Measurements from ENCODE around the gene ASIC2. TPM values are rescaled to one million over a fixed set of nuclear protein-coding genes. Genes with fewer than 3 reads are reported as not detected.

ASIC2 gene
- total RNA-seq, 4 donors from 2014 or later = 0.48 TPM; not detected in 3

DNA sequence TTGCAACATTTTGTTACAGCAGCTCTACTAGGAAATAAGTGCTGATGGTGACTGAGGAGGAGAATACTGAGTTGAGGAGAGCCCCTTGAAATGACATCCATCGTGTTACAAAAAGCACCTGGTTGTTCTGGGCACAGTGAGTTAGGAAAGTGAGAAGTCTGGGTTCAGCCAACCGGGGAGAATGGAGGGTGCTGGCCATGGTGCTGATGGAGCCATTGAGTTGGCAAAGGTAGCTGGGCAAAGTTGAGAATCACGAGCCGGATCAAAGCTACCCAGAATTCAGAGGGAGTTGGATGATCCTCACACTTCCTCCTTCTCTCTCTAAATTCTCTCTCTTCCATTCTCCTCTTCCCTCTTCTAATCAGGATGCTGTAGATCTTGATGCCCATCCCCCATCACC is 35.0 kb upstream of the ASIC2 start:
- TF ChIP-seq CTCF (IDR thresholded peaks at IDR 0.05) = no peak
- DNase-seq (ENCODE audit: low spot score) (no peak), ATAC-seq (ENCODE audit: low FRiP score) (no peak)

- DNase-seq (ENCODE audit: low spot score) = no peak
- TF ChIP-seq CTCF (IDR thresholded peaks at IDR 0.05) = no peak
- ATAC-seq (ENCODE audit: low FRiP score) = no peak
These were observed 31.6 kb upstream of the ASIC2 start for GRCh38 chr17:33324736-33325135.

DNA sequence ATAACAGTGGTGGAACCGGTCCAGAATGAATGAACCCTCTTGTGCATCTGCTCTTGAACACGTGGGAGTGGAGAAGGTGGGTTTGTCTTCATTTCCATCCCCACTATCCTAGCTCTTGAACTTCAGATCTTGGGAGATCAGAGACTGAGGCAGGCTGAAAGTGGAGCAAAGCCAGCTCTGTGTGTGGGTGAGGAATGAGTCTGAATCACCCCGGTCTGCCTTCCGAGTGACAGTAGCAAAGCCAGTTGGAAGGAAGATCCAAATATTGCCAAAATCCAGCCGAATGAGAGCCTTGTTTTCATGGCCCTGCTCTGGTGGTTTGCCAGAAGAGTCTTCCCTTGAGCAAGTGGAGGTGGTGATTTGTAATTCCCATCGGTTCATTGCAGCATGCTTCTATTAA is 29.0 kb upstream of the ASIC2 start:
- DNase-seq (ENCODE audit: low spot score) = no peak

DNA sequence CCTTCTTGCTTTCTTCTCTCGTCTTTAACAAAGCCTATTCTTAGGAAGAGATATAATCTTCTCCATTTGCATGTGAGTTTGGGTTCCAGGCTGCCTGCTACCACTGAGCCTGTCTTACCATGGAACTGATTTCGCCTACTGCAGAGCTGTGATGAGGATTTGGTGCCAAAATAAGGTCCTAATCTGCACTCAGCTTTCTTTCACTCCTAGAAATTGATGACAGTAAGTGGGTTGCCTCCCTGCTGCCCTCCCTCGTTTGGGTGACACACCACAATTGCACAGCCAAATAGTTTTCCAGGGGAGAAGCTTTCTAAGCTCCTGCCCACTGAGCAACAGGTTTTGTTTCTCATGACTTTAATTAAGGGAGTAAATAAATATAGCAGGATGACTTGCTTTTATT is 25.1 kb upstream of the ASIC2 start:
- no peak for DNase-seq (ENCODE audit: low spot score)
- ATAC-seq (ENCODE audit: low FRiP score) = no peak
- TF ChIP-seq CTCF (IDR thresholded peaks at IDR 0.05) = no peak

More for the DNA sequence above, 29.0 kb upstream of the ASIC2 start:
- ATAC-seq (ENCODE audit: low FRiP score) = no peak
- TF ChIP-seq CTCF (IDR thresholded peaks at IDR 0.05) = no peak

DNA sequence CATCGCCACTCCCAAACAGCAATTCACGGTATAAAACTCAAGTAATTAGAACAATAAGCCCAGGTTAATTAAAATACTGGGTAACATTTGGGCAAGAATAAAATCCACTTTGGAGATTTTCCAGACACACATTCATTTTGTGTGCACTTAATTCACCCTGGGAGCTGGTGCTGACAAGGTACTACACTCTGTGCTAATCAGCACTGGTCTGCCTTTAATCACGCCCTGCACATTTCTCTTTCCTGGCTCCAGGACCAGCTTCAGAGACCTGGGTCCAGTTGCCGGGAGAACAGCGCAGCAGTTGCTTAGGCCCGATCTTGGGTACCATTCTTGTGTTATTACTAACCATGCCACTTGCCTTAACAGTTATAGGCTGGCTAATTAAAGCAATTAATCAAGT is 23.7 kb upstream of the ASIC2 start:
- ATAC-seq (ENCODE audit: low FRiP score) (no peak), DNase-seq (ENCODE audit: low spot score) (no peak)
- TF ChIP-seq CTCF (IDR thresholded peaks at IDR 0.05) = no peak

- TF ChIP-seq CTCF (IDR thresholded peaks at IDR 0.05) = no peak
- no peak for ATAC-seq (ENCODE audit: low FRiP score)
These were observed 17.2 kb upstream of the ASIC2 start for GRCh38 chr17:33310296-33310695.

GRCh38 chr17:33303254-33303653 is 10.2 kb upstream of the ASIC2 start:
- no peak for TF ChIP-seq CTCF (IDR thresholded peaks at IDR 0.05)
- no peak for ATAC-seq (ENCODE audit: low FRiP score)

More at GRCh38 chr17:33310296-33310695, 17.2 kb upstream of the ASIC2 start:
- no peak for DNase-seq (ENCODE audit: low spot score)

More at GRCh38 chr17:33303254-33303653, 10.2 kb upstream of the ASIC2 start:
- no peak for DNase-seq (ENCODE audit: low spot score)

All from omental fat pad (tissue), 4 donors.